GM18517 (cell line): ENCODE data around the gene NOTCH2.

Source experiments
- ATAC-seq: cut with Tn5 transposase; IDR thresholded peaks from one replicate; pipeline ENCODE4 v1.9.1; 2021; ENCODE audit warnings: mild to moderate bottlenecking, moderate library complexity; ENCODE audit not compliant: unreplicated experiment

Gene NOTCH2

GRCh38 chr1:119948342-119949214 lies 120.9 kb downstream of the NOTCH2 start:
- peak; percentile 67 for ATAC-seq

GRCh38 chr1:119947468-119947867 lies 122.0 kb downstream of the NOTCH2 start:
- ATAC-seq: no peak

GRCh38 chr1:119946724-119947123 lies 122.7 kb downstream of the NOTCH2 start:
- ATAC-seq: no peak

GRCh38 chr1:119943216-119943615 lies 126.2 kb downstream of the NOTCH2 start:
- no peak for ATAC-seq

- no peak for ATAC-seq
Measured at GRCh38 chr1:119941392-119941791, 128.1 kb downstream of the NOTCH2 start.

- ATAC-seq: no peak
Measured at GRCh38 chr1:119940697-119941096, 128.8 kb downstream of the NOTCH2 start.

GRCh38 chr1:119937198-119937597 lies 132.3 kb downstream of the NOTCH2 start:
- ATAC-seq: no peak

GRCh38 chr1:119935915-119936314 lies 133.5 kb downstream of the NOTCH2 start:
- no peak for ATAC-seq

- no peak for ATAC-seq
Measured at GRCh38 chr1:119935373-119935772, 134.1 kb downstream of the NOTCH2 start.

GRCh38 chr1:119933397-119933796 lies 136.1 kb downstream of the NOTCH2 start:
- ATAC-seq: no peak

- no peak for ATAC-seq
Measured at GRCh38 chr1:119929643-119930315, 139.7 kb downstream of the NOTCH2 start.

GRCh38 chr1:119926553-119926952 lies 142.9 kb downstream of the NOTCH2 start:
- no peak for ATAC-seq

GRCh38 chr1:119924948-119925898 lies 144.2 kb downstream of the NOTCH2 start:
- no peak for ATAC-seq

GRCh38 chr1:119920104-119920968 lies 149.1 kb downstream of the NOTCH2 start:
- ATAC-seq: no peak

- ATAC-seq: no peak
Measured at GRCh38 chr1:119919241-119919640, 150.2 kb downstream of the NOTCH2 start.

- no peak for ATAC-seq
Measured at GRCh38 chr1:119918301-119918700, 151.2 kb downstream of the NOTCH2 start.

- no peak for ATAC-seq
Measured at GRCh38 chr1:119917304-119918055, 152.0 kb downstream of the NOTCH2 start.

GRCh38 chr1:119915517-119915916 lies 153.9 kb downstream of the NOTCH2 start:
- ATAC-seq: no peak

GRCh38 chr1:119914071-119914470 lies 155.4 kb downstream of the NOTCH2 start:
- ATAC-seq: no peak
